NCI-H2227 (cell line): ENCODE data around the gene GPATCH11.

Source experiments
- DNase-seq: peaks from one replicate; lab custom pipeline; 2025; ENCODE audit not compliant: unreplicated experiment; lab: John Stamatoyannopoulos, UW

The GPATCH11 gene

GRCh38 chr2:37105150-37105549, 20.8 kb downstream of the GPATCH11 start:
- DNase-seq, result no peak

GRCh38 chr2:37109523-37109922, 25.2 kb downstream of the GPATCH11 start:
- no peak for DNase-seq

- DNase-seq, result no peak
Measured at GRCh38 chr2:37110306-37111212, 26.2 kb downstream of the GPATCH11 start.

GRCh38 chr2:37111958-37112357, 27.6 kb downstream of the GPATCH11 start:
- no peak for DNase-seq

GRCh38 chr2:37117566-37117965, 33.2 kb downstream of the GPATCH11 start:
- no peak for DNase-seq

GRCh38 chr2:37119157-37119556, 34.8 kb downstream of the GPATCH11 start:
- DNase-seq, result no peak

GRCh38 chr2:37125416-37125815, 41.1 kb downstream of the GPATCH11 start:
- no peak for DNase-seq

- DNase-seq, result no peak
Measured at GRCh38 chr2:37132914-37133313, 48.6 kb downstream of the GPATCH11 start.

- DNase-seq, result no peak
Measured at GRCh38 chr2:37142546-37142945, 58.2 kb downstream of the GPATCH11 start.

GRCh38 chr2:37143974-37144373, 59.7 kb downstream of the GPATCH11 start:
- no peak for DNase-seq

GRCh38 chr2:37146062-37146461, 61.7 kb downstream of the GPATCH11 start:
- DNase-seq, result no peak

- no peak for DNase-seq
Measured at GRCh38 chr2:37148325-37148724, 64.0 kb downstream of the GPATCH11 start.
